ENCODE measurements around the gene MCHR2.

GRCh38 chr6:99979953-99980352 lies 14.1 kb downstream of the MCHR2 start:
- TF ChIP-seq CTCF (IDR thresholded peaks at IDR 0.05; ENCODE audit: low read length) = no peak
- TF ChIP-seq EZH2phosphoT487 (IDR thresholded peaks at IDR 0.05; ENCODE audit: low read length) = no peak
